HTERT RPE-1 (cell line): ENCODE data around the gene MYMX.
"Not testable (repeated sequence)": the region's sequence is repeated elsewhere in the genome, so short reads cannot be mapped to it uniquely, and the experiment has no call there.

Source experiments
- in situ Hi-C: fragments of 300-500 bp; cut with MboI; formaldehyde crosslinking; loops from 4 replicates; pipeline ENCODE4 v1.14.3; 2020; ENCODE audit warnings: low sequenced_read_pairs

MYMX gene

GRCh38 chr6:44216677-44217331, at the start of gene MYMX:
TSS of gene MYMX (plus strand) at chr6:44216926. CDS start at chr6:44217472, 546 bp downstream.
- in situ Hi-C loops = no loop called here

- in situ Hi-C loops = no loop called here
Observed at GRCh38 chr6:44167567-44167966, 49.2 kb upstream of the MYMX start.

- in situ Hi-C loops = no loop called here
Observed at GRCh38 chr6:44169154-44169553, 47.6 kb upstream of the MYMX start.

DNA sequence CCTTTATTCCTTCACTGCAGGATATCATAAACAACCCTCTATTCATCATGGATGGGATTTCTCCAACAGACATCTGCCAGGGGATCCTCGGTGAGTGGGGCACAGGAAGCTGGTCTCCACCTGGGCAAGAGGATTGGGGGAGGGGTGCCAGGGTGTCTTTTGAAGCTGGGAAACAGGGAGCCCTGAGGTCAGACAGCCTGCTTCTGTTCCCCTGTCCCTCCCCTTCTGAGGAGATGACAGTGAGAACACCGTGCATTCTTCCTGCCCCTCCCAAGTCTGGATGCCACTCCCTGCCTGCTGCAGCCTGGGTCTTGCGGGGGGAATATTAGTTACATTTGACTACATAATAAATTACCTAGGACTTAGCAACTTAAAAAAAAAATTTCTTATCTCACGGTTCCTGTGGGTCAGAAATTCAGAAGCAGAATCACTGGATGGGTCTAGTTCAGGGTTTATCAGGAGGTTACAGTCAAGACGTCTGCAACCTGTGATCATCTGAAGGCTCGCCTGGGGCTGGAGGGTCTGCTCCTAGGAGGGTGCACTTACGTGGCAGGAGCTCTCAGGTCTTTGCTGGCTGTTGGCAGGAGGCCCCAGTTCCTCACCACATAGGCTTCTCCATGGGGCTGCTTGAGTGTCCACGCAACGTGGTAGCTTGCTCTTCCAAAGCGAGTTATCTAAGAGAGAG, 46.7 kb upstream of the MYMX start:
- in situ Hi-C loops = no loop called here

- in situ Hi-C loops = no loop called here
Observed at GRCh38 chr6:44171899-44172546, 44.7 kb upstream of the MYMX start.

DNA sequence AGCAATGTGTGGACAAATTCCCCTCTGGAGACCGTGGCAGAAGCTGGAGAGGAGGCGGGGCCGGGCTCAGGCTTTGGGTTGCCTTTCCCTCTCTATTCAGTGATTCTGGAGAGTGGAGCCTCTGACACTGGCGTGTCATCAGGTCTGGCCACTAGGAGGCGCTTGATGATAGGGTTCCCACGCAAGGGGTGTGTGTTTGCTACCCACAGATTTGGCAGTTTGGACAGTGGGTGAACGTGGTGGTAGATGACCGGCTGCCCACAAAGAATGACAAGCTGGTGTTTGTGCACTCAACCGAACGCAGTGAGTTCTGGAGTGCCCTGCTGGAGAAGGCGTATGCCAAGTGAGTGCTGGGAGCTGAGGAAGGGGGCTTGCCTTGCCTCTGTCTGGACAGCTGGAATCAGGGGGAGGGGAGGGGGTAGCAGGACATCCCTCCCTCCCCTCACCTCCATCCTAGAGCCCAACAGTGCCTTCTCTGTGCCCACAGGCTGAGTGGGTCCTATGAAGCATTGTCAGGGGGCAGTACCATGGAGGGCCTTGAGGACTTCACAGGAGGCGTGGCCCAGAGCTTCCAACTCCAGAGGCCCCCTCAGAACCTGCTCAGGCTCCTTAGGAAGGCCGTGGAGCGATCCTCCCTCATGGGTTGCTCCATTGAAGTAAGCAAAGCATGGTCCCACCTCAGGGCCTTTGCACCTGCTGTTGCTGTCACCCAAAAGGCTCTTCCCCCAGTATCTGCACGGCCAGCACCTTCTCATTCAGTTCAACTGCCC, 43.8 kb upstream of the MYMX start:
- in situ Hi-C loops = no loop called here

- in situ Hi-C loops = no loop called here
Observed at GRCh38 chr6:44176130-44176761, 40.5 kb upstream of the MYMX start.

DNA sequence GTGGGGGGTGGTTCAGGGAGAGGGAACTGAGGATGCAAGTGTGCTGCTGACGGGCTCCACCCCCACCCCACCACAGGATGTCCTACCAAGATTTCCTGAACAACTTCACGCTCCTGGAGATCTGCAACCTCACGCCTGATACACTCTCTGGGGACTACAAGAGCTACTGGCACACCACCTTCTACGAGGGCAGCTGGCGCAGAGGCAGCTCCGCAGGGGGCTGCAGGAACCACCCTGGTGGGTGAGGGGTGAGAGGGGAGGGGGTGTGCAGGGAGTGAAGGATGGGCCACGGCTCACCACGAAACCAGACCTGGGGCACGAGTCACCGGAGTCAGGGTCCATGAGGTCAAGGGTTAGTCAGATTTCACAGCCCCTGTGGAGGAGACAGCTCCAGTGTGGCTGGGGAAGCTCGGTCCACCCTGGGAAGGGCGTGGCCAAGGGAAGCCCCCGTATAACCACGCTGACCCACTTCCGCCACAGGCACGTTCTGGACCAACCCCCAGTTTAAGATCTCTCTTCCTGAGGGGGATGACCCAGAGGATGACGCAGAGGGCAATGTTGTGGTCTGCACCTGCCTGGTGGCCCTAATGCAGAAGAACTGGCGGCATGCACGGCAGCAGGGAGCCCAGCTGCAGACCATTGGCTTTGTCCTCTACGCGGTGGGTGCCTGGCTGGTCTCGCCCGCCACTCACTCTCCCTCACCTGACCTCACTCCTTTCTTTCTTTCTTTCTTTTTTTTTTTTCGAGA, 39.8 kb upstream of the MYMX start:
- in situ Hi-C loops = no loop called here

- in situ Hi-C loops = no loop called here
Observed at GRCh38 chr6:44177691-44178423, 38.9 kb upstream of the MYMX start.

- in situ Hi-C loops = no loop called here
Observed at GRCh38 chr6:44178424-44179071, 38.2 kb upstream of the MYMX start.

- in situ Hi-C loops = no loop called here
Observed at GRCh38 chr6:44179072-44179536, 37.6 kb upstream of the MYMX start.

- in situ Hi-C loops = no loop called here
Observed at GRCh38 chr6:44179648-44180047, 37.1 kb upstream of the MYMX start.

GRCh38 chr6:44180406-44180805, 36.3 kb upstream of the MYMX start:
- in situ Hi-C loops = no loop called here

GRCh38 chr6:44180886-44181285, 35.8 kb upstream of the MYMX start:
- in situ Hi-C loops = no loop called here

GRCh38 chr6:44181784-44182183, 34.9 kb upstream of the MYMX start:
- in situ Hi-C loops = not testable (repeated sequence)

GRCh38 chr6:44182911-44183390, 33.8 kb upstream of the MYMX start:
- in situ Hi-C loops = no loop called here

DNA sequence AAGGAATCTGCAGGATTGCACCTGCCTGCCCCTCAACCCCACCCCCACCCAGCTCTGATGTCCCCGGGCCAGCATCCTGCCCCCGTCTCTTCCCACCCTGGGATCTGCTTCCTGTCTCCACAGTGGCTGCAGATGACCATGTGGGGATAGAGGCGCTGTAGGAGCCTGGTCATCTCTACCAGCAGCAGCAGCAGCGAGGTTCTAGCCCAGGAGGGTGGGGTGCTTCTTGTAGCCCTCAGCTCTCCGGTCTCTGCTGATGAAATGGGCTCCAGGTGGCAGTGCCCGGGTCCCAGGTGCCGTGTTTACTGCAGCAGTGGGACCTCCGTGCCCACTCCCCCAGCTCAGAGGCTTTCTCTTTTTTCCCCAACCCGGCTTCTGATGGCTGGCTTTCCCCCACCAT, 32.9 kb upstream of the MYMX start:
- in situ Hi-C loops = no loop called here

DNA sequence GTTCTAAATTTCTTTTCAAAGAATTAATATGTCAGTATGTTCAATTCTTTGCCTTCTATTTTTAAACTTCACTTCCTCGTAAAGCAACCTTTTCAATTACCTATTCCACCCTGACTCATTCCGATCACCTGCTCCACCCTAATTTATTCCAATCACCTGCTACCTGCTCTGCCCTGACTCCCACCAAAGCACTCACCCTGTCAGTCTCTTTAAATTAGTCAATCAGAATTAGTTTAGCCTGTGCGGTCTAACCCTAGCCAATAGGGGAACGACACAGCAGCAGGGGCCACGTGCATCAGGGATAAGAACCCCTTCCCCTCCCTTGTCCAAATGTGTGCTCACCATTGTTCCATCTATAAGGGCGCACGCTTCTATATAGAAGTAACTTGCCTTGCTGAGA, 31.4 kb upstream of the MYMX start:
- in situ Hi-C loops = not testable (repeated sequence)
